HG02840 (cell line): ENCODE data around the gene SLC45A1.
"Not testable (repeated sequence)": the region's sequence is repeated elsewhere in the genome, so short reads cannot be mapped to it uniquely, and the experiment has no call there.

ENCODE experiments used
- ATAC-seq: cut with Tn5 transposase; IDR thresholded peaks from one replicate; pipeline ENCODE4 v1.9.1; 2021; ENCODE audit warnings: mild to moderate bottlenecking, moderate library complexity, moderate number of reproducible peaks; ENCODE audit not compliant: unreplicated experiment, low FRiP score

The SLC45A1 gene

DNA sequence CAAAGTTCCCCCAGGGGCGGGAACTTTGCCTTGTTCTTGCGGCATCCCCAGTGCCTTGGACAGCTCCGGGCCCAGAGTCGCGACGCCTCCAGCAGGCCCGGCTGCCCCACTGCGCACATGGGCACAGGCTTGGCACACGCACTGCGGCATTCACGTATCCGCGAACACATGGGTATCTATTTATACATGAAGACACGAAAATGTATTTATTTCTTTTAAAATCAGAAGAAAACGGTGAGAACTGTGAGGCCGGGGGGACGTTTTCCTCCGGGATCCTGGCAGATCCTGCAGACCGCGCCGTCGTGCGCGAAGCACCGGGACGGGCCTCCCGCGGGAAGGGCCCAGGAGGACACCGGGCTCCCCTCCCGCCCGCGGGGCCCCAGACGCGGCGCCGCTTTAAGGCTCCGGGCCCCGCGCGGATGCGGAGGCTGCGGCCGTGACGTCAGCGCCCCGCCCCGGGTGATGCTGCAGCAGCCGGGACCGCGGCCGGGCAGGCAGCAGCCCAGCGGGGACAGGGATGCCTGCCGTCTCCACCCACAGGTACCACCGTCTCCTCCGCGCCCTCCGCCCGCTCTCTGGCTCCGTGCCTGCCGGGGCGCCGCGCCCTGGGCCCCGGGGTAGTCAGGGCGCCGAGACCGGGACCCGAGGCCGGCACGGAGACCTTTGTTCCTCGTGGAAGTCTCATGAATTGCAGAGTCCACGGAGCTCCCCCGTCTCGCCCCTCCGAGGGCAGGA, at the start of gene SLC45A1:
Gene SLC45A1 (plus strand): TSS at position 468 of the 735 bp plus-strand sequence. CDS start 6,216 bp downstream, outside the sequence.
- no peak for ATAC-seq

GRCh38 chr1:8273036-8273435, 44.9 kb upstream of the SLC45A1 start:
- no peak for ATAC-seq

GRCh38 chr1:8274352-8274751, 43.6 kb upstream of the SLC45A1 start:
- ATAC-seq: no peak

- no peak for ATAC-seq
These were observed 41.6 kb upstream of the SLC45A1 start for GRCh38 chr1:8276173-8276914.

GRCh38 chr1:8276932-8277331, 41.0 kb upstream of the SLC45A1 start:
- no peak for ATAC-seq

DNA sequence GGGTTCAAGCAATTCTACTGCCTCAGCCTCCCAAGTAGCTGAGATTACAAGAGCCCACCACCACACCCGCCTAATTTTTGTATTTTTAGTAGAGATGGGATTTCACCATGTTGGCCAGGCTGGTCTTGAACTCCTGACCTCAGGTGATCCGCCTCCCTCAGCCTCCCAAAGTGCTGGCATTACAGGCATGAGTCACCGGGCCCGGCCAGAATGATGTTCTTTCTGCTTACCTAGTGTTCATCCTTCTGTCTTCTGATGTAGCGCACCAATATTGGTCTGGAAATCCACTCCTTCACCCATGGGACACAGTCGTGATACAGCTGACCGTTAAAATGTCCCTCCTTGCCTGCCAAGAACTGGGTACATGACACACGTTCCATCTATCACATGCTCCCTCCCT, 39.2 kb upstream of the SLC45A1 start:
- ATAC-seq: not testable (repeated sequence)

DNA sequence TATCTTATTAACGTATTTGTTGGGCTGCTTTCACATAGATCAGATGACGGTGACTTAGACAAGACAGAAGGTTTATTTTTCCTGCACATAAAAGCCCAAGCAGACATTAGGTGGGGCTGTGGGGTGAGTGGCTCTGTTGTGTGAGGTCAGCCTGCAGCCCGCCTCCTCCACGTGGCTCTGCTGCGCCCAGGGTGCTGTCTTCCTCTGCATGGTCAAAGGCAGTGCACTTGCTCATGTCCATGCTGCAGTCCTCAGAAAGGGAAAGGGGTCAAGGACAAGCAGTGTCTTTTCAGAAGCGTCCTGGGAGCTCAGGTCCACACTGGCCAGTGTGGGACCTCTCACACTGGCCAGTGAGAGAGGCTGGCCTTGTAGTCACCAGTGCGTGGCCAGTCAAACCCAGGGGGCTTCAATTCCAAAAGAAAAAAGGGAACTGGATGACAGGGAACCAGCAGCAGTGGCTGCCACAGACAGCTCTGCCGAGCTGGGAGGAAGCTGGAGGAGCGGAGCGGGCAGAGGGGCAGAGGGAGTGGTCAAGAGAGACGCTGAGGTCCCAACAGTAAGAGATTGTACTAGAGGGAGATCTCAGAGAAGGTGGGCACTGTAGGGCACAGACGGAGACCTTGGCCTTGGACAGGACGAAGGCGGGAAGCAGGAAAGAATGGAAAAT, 35.9 kb upstream of the SLC45A1 start:
- no peak for ATAC-seq

- ATAC-seq: peak; percentile 88
These were observed 34.6 kb upstream of the SLC45A1 start for GRCh38 chr1:8283058-8283884.

DNA sequence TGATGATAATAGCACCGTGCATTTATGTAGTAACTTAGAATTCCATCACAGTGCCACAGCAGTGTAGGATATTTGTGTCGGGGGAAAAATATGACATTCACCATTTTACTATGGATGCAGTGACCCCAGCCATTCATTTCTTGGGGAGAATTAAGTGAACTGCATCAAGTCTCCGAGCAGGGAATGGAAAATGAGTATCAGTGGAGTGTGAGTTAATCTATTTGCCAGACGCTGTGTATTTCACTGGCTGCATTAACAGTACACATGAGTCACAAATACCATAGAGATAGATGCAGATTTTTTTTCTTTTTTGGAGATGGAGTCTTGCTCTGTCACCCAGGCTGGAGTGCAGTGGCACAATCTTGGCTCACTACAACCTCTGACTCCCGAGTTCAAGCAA, 33.8 kb upstream of the SLC45A1 start:
- ATAC-seq: no peak

DNA sequence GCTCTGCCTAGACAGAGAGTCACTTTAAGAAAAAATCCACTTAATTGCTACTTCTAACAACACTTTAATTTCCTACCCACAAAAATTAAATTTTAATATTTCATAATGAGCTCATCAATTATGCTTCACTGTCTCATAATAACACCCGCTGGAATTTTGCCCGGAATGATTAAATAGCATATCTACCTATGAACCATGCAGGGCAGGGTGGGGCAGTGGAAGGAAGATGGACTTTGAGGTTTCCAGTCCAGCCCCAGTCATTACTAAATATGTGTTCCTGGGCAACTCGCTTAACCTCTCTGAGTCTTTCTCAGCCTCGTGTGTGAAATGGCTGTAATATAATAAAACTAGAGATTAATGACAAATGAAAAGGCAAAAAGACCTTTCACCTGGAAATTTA, 32.8 kb upstream of the SLC45A1 start:
- ATAC-seq: no peak

GRCh38 chr1:8285965-8286364, 31.9 kb upstream of the SLC45A1 start:
- no peak for ATAC-seq

DNA sequence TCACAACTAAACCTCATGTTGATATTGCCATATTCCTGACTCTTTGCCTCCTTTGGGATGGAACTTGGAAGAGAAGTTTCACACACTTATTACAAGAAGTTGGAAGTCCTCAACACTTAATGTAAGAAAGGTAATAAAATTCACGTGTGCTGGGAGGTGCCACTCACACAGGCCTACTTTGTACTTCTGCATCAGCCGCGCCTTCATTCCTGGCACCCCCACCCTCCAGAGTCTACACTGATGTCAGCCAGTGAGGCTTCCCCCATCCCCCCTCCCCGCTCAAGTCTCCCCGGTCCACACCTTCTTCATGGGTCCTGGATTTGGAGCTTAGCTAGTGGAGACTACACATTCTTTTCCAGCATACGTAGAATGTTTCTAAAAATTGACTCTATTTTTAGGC, 24.8 kb upstream of the SLC45A1 start:
- no peak for ATAC-seq

DNA sequence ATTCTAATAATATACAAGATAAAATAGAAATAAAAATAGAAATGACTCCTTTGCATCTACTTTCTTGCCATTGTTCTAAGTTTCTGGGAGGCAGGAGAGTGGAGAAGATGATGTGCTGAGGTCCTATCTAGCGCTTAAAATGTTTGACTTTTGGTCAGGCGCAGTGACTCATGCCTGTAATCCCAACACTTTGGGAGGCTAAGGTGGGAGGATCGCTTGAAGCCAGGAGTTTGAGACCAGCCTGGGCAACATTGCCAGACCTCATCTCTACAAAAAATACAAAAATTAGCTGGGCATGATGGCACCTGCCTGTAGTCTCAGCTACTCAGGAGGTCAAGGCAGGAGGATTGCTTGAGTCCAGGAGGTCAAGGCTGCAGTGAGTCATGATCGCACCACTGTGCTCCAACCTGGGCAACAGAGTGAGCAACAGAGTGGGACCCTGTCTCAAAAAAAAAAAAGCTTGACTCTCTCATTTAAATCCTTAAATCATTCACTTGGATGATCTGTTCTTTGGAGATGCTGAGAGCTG, 24.2 kb upstream of the SLC45A1 start:
- ATAC-seq: no peak

- ATAC-seq: no peak
These were observed 23.7 kb upstream of the SLC45A1 start for GRCh38 chr1:8294170-8294697.

- no peak for ATAC-seq
These were observed 20.7 kb upstream of the SLC45A1 start for GRCh38 chr1:8297245-8297644.

- no peak for ATAC-seq
These were observed 18.0 kb upstream of the SLC45A1 start for GRCh38 chr1:8299963-8300362.

- no peak for ATAC-seq
These were observed 15.6 kb upstream of the SLC45A1 start for GRCh38 chr1:8302081-8302956.

DNA sequence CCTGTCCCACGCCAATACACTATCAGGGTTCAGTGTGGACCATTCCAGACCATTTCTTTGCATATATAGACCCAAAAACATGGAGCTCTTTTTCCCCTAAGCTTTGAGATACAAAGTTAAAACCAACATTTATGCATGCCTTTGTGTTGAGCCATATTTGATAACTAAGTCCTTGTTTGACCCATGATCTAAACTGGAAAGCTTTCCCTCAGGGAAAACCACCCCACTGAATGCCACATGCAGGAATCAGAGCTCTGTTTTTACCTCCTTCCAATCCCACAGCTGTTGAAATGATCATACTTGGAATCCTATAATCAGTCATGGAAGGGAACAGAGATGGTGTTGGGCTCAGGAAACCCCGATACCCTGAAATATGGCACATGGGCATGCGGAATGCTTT, 14.8 kb upstream of the SLC45A1 start:
- ATAC-seq: no peak

DNA sequence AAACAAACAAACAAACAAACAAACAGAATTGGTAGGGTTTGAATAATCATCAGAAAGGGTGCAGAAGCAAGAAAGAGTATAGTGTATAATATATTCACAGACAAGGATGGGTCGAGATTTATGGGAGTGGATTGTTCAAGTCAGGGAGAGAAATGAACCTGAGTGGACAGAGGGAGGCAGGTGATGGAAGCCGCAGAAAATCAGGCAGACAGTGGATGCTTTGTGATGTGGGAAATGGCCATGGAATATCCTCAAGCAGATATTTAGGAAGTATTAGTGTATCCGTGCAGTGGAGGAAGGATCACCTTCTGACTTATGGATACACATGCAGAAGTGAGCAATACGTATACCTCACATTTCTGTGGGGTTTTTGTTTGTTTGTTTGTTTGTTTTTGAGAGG, 14.0 kb upstream of the SLC45A1 start:
- no peak for ATAC-seq
